ENCODE data around the gene LCN1.

Gene LCN1

GRCh38 chr9:135520916-135521607, at the start of gene LCN1:
Gene LCN1 (plus strand): TSS chr9:135521440. CDS start chr9:135521498, 58 bp downstream.
- DNase-seq: no peak

GRCh38 chr9:135471791-135472640, 49.2 kb upstream of the LCN1 start:
- DNase-seq: no peak

GRCh38 chr9:135473972-135474543, 47.2 kb upstream of the LCN1 start:
- DNase-seq: no peak

- DNase-seq: no peak
These were observed 46.3 kb upstream of the LCN1 start for GRCh38 chr9:135474915-135475314.

- DNase-seq: no peak
These were observed 44.5 kb upstream of the LCN1 start for GRCh38 chr9:135476561-135477355.

- no peak for DNase-seq
These were observed 43.0 kb upstream of the LCN1 start for GRCh38 chr9:135478191-135478590.

GRCh38 chr9:135478829-135479468, 42.3 kb upstream of the LCN1 start:
- no peak for DNase-seq

GRCh38 chr9:135479469-135480052, 41.7 kb upstream of the LCN1 start, which contains the start of gene PPP1R26:
Gene PPP1R26 (plus strand): TSS chr9:135479782. CDS start chr9:135484511, 4,729 bp downstream.
- no peak for DNase-seq

GRCh38 chr9:135480071-135480939, 40.9 kb upstream of the LCN1 start:
- no peak for DNase-seq

- no peak for DNase-seq
These were observed 40.3 kb upstream of the LCN1 start for GRCh38 chr9:135480940-135481310.

GRCh38 chr9:135482015-135482754, 39.1 kb upstream of the LCN1 start:
- no peak for DNase-seq

- no peak for DNase-seq
These were observed 36.6 kb upstream of the LCN1 start for GRCh38 chr9:135484460-135485277.

GRCh38 chr9:135485385-135485784, 35.9 kb upstream of the LCN1 start:
- no peak for DNase-seq

- no peak for DNase-seq
These were observed 35.4 kb upstream of the LCN1 start for GRCh38 chr9:135485832-135486231.

GRCh38 chr9:135486267-135487065, 34.8 kb upstream of the LCN1 start:
- DNase-seq: no peak

- DNase-seq: no peak
These were observed 33.8 kb upstream of the LCN1 start for GRCh38 chr9:135487281-135488012.

- no peak for DNase-seq
These were observed 33.3 kb upstream of the LCN1 start for GRCh38 chr9:135488013-135488330.

- no peak for DNase-seq
These were observed 32.7 kb upstream of the LCN1 start for GRCh38 chr9:135488527-135488926.
